HG03439 (cell line): Measurements from ENCODE around the gene MGME1.
A peak's percentile ranks its signal among the peaks of the same experiment; 100 is the strongest.

ENCODE experiments used
- ATAC-seq: cut with Tn5 transposase; IDR thresholded peaks from one replicate; pipeline ENCODE4 v1.9.1; 2021; ENCODE audit warnings: mild to moderate bottlenecking, moderate library complexity; ENCODE audit not compliant: unreplicated experiment

MGME1 gene

GRCh38 chr20:17968366-17969277 lies at the start of gene MGME1, which contains the start of gene SNX5:
Gene MGME1 (plus strand): TSS chr20:17969018. CDS start chr20:17969860, 842 bp downstream.
Gene SNX5 (minus strand): TSS chr20:17968794. CDS start chr20:17968425, 369 bp downstream.
- ATAC-seq: peak; percentile 85

GRCh38 chr20:17919149-17919548 lies 49.7 kb upstream of the MGME1 start:
- no peak for ATAC-seq

GRCh38 chr20:17921774-17922173 lies 47.0 kb upstream of the MGME1 start:
- no peak for ATAC-seq

GRCh38 chr20:17925141-17925939 lies 43.5 kb upstream of the MGME1 start:
- ATAC-seq: no peak

GRCh38 chr20:17925940-17926300 lies 42.9 kb upstream of the MGME1 start:
- ATAC-seq: no peak

GRCh38 chr20:17928211-17928611 lies 40.6 kb upstream of the MGME1 start:
- ATAC-seq: no peak

GRCh38 chr20:17928633-17929311 lies 40.0 kb upstream of the MGME1 start:
- ATAC-seq: no peak

- no peak for ATAC-seq
Observed at GRCh38 chr20:17931513-17931912, 37.3 kb upstream of the MGME1 start.

GRCh38 chr20:17932396-17932795 lies 36.4 kb upstream of the MGME1 start:
- ATAC-seq: no peak

- ATAC-seq: no peak
Observed at GRCh38 chr20:17933121-17933520, 35.7 kb upstream of the MGME1 start.

- no peak for ATAC-seq
Observed at GRCh38 chr20:17933711-17934110, 35.1 kb upstream of the MGME1 start.

GRCh38 chr20:17934141-17934862 lies 34.5 kb upstream of the MGME1 start:
- ATAC-seq: no peak

- ATAC-seq: no peak
Observed at GRCh38 chr20:17935186-17935585, 33.6 kb upstream of the MGME1 start.

GRCh38 chr20:17935761-17936160 lies 33.1 kb upstream of the MGME1 start:
- ATAC-seq: no peak

GRCh38 chr20:17936286-17936760 lies 32.5 kb upstream of the MGME1 start:
- ATAC-seq: no peak

- no peak for ATAC-seq
Observed at GRCh38 chr20:17936761-17937732, 31.8 kb upstream of the MGME1 start.

- peak; percentile 62 for ATAC-seq
Observed at GRCh38 chr20:17938871-17939619, 29.8 kb upstream of the MGME1 start.

- ATAC-seq: no peak
Observed at GRCh38 chr20:17939622-17940223, 29.1 kb upstream of the MGME1 start.
